ENCODE measurements around the gene MRM1. TPM values are rescaled to one million over a fixed set of nuclear protein-coding genes. Genes with fewer than 3 reads are reported as not detected.

Gene MRM1
- total RNA-seq, 4 donors from 2014 or later, result 5.1 to 8.9 (median 5.9) TPM

DNA sequence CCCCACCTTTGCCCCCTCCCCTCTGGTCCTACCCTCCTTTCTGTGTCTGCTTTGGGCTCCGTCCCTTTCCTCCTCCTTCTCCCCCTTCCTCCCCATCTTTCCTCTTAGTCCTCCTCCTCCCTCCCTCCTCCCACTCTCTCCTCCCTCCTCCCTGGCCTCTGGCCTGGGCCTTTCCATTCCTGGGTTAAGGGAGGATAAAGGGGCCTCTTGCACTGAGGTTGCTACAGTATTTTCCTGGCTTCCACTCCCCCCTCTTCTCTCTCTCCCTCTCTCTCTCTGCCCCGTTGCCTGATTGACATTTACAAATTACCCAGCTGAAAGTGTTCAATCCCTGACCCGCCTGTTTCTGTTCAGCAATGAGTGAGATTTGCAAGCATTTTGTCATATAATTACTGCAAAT, 44.0 kb downstream of the MRM1 start:
- no peak overlapping the region for H3K4me3 ChIP-seq (ENCODE audit: low read depth, poor library complexity, severe bottlenecking)
- intact Hi-C loops (cut with DNase I; ENCODE audit: low total_unique reads), result no loop called here
- no peak for DNase-seq (ENCODE audit: low spot score in 2 of 2)
- TF ChIP-seq POLR2A (IDR thresholded peaks at IDR 0.05), result no peak
- TF ChIP-seq, protein P1, sequence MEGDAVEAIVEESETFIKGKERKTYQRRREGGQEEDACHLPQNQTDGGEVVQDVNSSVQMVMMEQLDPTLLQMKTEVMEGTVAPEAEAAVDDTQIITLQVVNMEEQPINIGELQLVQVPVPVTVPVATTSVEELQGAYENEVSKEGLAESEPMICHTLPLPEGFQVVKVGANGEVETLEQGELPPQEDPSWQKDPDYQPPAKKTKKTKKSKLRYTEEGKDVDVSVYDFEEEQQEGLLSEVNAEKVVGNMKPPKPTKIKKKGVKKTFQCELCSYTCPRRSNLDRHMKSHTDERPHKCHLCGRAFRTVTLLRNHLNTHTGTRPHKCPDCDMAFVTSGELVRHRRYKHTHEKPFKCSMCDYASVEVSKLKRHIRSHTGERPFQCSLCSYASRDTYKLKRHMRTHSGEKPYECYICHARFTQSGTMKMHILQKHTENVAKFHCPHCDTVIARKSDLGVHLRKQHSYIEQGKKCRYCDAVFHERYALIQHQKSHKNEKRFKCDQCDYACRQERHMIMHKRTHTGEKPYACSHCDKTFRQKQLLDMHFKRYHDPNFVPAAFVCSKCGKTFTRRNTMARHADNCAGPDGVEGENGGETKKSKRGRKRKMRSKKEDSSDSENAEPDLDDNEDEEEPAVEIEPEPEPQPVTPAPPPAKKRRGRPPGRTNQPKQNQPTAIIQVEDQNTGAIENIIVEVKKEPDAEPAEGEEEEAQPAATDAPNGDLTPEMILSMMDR (IDR thresholded peaks at IDR 0.05), result no peak
- 55 to 56% methylated on average over 3 of the region's 3 CpGs for WGBS, 2 donors

DNA sequence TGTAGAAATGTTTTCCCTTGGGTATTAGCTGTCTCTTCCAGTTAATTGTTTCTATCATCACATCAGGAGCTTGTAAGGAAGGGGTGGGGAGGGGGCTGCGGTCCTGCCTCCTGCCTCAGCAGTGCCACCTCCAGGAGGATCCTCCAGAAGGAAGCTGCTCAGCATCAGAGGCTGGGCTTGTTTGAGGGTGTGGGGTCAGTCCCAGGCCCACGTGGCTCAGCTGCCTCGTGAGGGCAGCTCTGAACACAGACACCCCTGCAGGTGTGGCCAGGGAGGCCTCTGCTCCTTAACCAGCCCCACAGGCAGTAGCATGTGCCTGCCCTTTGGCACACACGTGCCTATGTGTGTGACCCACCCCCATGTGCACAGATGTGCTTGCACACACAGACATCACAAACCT, 46.3 kb downstream of the MRM1 start:
- no peak overlapping the region for H3K4me3 ChIP-seq (ENCODE audit: low read depth, poor library complexity, severe bottlenecking)
- no peak for DNase-seq (ENCODE audit: low spot score in 2 of 2)
- WGBS, 2 donors, result 27 to 31% methylated on average over 4 of the region's 4 CpGs
- intact Hi-C loops (cut with DNase I; ENCODE audit: low total_unique reads), result no loop called here
- TF ChIP-seq POLR2A (IDR thresholded peaks at IDR 0.05), result no peak
- TF ChIP-seq, protein P1 (IDR thresholded peaks at IDR 0.05), result no peak

DNA sequence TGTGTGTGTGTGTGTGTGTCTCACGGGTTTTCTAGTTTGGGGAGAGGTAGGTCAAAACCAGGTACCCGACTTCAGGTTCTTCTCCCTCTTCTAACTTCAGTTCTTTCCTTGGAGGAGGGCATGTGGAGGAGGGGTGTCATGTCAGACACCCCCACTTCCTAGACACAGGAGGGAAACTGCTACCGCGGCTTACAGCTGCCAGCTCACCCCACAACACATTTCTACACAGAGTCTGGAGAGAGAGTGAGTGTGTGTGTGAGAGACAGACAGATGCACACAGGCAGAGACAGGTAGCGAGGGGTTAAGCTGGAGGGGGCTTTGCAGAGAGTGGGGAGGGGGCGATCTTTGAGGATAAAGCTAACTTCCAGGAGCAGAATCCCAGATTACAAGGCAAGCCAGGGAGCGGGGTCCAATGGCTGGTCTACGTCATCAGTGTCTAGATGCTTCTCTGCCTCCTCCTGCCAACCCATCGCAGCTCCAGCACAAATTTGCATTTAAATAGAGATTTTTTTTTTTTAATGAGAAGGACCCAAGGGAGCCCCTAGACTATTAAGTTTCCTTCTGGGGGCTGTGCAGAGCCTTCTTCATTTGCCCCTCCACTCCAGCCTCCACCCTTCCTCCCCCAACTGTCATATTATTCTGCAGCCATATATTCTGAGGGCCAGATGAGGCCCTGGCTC, 48.9 kb downstream of the MRM1 start:
- WGBS, 2 donors, result 34 to 37% methylated on average over 9 of the region's 9 CpGs
- TF ChIP-seq, protein P1 (IDR thresholded peaks at IDR 0.05), result no peak
- TF ChIP-seq POLR2A (IDR thresholded peaks at IDR 0.05), result no peak
- H3K4me3 ChIP-seq (ENCODE audit: low read depth, poor library complexity, severe bottlenecking), result no peak overlapping the region
- intact Hi-C loops (cut with DNase I; ENCODE audit: low total_unique reads), result no loop called here
- no peak for DNase-seq (ENCODE audit: low spot score in 2 of 2)

DNA sequence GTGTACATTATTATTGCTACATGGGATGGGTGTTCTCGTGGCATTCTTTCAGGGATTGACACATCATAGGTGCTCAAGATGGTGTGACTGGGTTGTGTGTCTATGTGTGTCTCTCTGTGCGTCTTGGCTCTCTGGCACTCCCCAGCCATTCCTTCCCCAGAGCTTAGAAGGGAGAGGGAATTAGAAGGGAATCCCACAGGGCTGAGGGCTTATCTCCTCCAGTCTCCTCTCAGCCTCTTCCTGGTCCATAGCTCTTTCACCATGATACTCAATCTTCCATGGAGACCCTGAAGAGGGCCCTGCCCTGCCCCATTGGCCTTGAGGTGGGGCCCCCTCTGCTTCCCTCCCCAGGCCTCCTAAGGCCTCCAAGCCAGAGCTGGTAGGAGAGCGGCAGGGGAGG, 52.0 kb downstream of the MRM1 start:
- intact Hi-C loops (cut with DNase I; ENCODE audit: low total_unique reads), result no loop called here
- H3K4me3 ChIP-seq (ENCODE audit: low read depth, poor library complexity, severe bottlenecking), result no peak overlapping the region
- 80 to 91% methylated on average over 3 of the region's 3 CpGs for WGBS, 2 donors
- TF ChIP-seq, protein P1 (IDR thresholded peaks at IDR 0.05), result no peak
- TF ChIP-seq POLR2A (IDR thresholded peaks at IDR 0.05), result no peak
- DNase-seq (ENCODE audit: low spot score in 2 of 2), result no peak

DNA sequence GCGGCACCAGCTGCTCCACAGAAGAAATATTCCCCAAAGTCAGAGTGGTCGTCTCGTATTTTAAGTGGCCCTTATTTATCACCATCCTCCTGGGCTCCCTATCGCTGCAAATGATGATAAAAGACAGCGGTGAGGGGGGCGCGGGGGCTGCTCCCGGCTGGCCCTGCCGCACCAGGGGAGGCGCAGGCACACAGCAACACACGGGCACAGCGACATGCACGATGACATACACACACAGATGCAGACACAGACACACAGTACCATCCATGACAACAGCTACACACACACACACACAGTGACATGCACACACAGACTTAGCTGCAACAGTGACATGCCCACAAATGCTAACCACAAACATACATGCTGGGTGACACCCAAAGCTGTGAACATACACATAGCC, 52.5 kb downstream of the MRM1 start:
- intact Hi-C loops (cut with DNase I; ENCODE audit: low total_unique reads), result no loop called here
- TF ChIP-seq, protein P1 (IDR thresholded peaks at IDR 0.05), result no peak
- TF ChIP-seq POLR2A (IDR thresholded peaks at IDR 0.05), result no peak
- no peak overlapping the region for H3K4me3 ChIP-seq (ENCODE audit: low read depth, poor library complexity, severe bottlenecking)
- 78 to 79% methylated on average over 13 of the region's 13 CpGs for WGBS, 2 donors
- no peak for DNase-seq (ENCODE audit: low spot score in 2 of 2)

DNA sequence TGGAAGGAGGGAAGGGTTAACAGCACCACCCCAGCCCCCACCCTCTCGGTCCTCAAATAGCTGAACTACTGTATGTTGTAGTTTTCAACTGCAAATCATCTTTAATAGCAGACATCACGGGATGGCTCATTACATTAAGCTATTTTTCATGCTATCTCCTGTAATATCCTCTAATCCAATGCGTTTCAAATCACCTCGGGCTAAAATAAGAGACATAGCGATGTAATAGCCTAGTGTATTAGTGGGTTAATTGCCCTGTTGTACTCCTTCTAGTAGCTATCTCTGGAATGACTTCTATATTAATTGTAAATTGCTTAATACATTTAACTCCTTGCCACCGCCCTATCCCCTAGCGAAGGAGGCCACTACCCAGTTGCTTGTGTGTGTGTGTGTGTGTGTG, 54.3 kb downstream of the MRM1 start:
- 78 to 79% methylated on average over 7 of the region's 7 CpGs for WGBS, 2 donors
- H3K4me3 ChIP-seq (ENCODE audit: low read depth, poor library complexity, severe bottlenecking), result no peak overlapping the region
- no peak for DNase-seq (ENCODE audit: low spot score in 2 of 2)
- TF ChIP-seq POLR2A (IDR thresholded peaks at IDR 0.05), result no peak
- TF ChIP-seq, protein P1 (IDR thresholded peaks at IDR 0.05), result no peak
- intact Hi-C loops (cut with DNase I; ENCODE audit: low total_unique reads), result no loop called here

All from lower leg skin (tissue), 4 donors.